ENCODE measurements around the gene UBE2Q1.
A peak's percentile ranks its signal among the peaks of the same experiment; 100 is the strongest.

The UBE2Q1 gene

GRCh38 chr1:154521695-154522094, 36.8 kb downstream of the UBE2Q1 start:
- H3K27me3 ChIP-seq (replicated peaks) = peaks cover 11% of the 10 kb centered on the region
- no peaks in the 10 kb centered on the region for H3K36me3 ChIP-seq (replicated peaks)
- H3K4me3 ChIP-seq (ENCODE audit: low read depth, low read length) = no peak overlapping the region
- in situ Hi-C loops (cut with HindIII; ENCODE audit: low pct_ligation_motif_present, low sequenced_read_pairs) = no loop called here
- TF ChIP-seq CTCF (IDR thresholded peaks at IDR 0.05; ENCODE audit: low read depth, low read length, missing control alignments) = no peak
- DNase-seq = no peak
- no peak overlapping the region for H3K27ac ChIP-seq

GRCh38 chr1:154520333-154520732, 38.1 kb downstream of the UBE2Q1 start:
- DNase-seq = peak; percentile 13
- Histone ChIP-seq H3K36me3 (replicated peaks) (no peaks in the 10 kb centered on the region), H3K27ac (no peak overlapping the region), H3K27me3 (replicated peaks) (peaks cover 11% of the 10 kb centered on the region), H3K4me3 (ENCODE audit: low read depth, low read length) (no peak overlapping the region)
- in situ Hi-C loops (cut with HindIII; ENCODE audit: low pct_ligation_motif_present, low sequenced_read_pairs) = no loop called here
- TF ChIP-seq CTCF (IDR thresholded peaks at IDR 0.05; ENCODE audit: low read depth, low read length, missing control alignments) = no peak

GRCh38 chr1:154519591-154519991, 38.9 kb downstream of the UBE2Q1 start:
- H3K36me3 ChIP-seq (replicated peaks) = no peaks in the 10 kb centered on the region
- H3K4me3 ChIP-seq (ENCODE audit: low read depth, low read length) = no peak overlapping the region
- no peak for DNase-seq
- TF ChIP-seq CTCF (IDR thresholded peaks at IDR 0.05; ENCODE audit: low read depth, low read length, missing control alignments) = no peak
- in situ Hi-C loops (cut with HindIII; ENCODE audit: low pct_ligation_motif_present, low sequenced_read_pairs) = no loop called here
- no peak overlapping the region for H3K27ac ChIP-seq
- H3K27me3 ChIP-seq (replicated peaks) = peaks cover 11% of the 10 kb centered on the region

- Histone ChIP-seq H3K36me3 (replicated peaks) (no peaks in the 10 kb centered on the region), H3K27ac (no peak overlapping the region), H3K4me3 (ENCODE audit: low read depth, low read length) (no peak overlapping the region), H3K27me3 (replicated peaks) (peaks cover 11% of the 10 kb centered on the region)
- no peak for TF ChIP-seq CTCF (IDR thresholded peaks at IDR 0.05; ENCODE audit: low read depth, low read length, missing control alignments)
- no peak for DNase-seq
- in situ Hi-C loops (cut with HindIII; ENCODE audit: low pct_ligation_motif_present, low sequenced_read_pairs) = no loop called here
Measured at GRCh38 chr1:154517661-154518060, 40.8 kb downstream of the UBE2Q1 start.

GRCh38 chr1:154514066-154514553, 44.4 kb downstream of the UBE2Q1 start:
- no peak for DNase-seq
- Histone ChIP-seq H3K27me3 (replicated peaks) (peaks cover 6% of the 10 kb centered on the region), H3K27ac (no peak overlapping the region), H3K36me3 (replicated peaks) (no peaks in the 10 kb centered on the region), H3K4me3 (ENCODE audit: low read depth, low read length) (no peak overlapping the region)
- in situ Hi-C loops (cut with HindIII; ENCODE audit: low pct_ligation_motif_present, low sequenced_read_pairs) = no loop called here
- TF ChIP-seq CTCF (IDR thresholded peaks at IDR 0.05; ENCODE audit: low read depth, low read length, missing control alignments) = no peak

- no peak for TF ChIP-seq CTCF (IDR thresholded peaks at IDR 0.05; ENCODE audit: low read depth, low read length, missing control alignments)
- in situ Hi-C loops (cut with HindIII; ENCODE audit: low pct_ligation_motif_present, low sequenced_read_pairs) = no loop called here
- H3K27me3 ChIP-seq (replicated peaks) = peaks cover 16% of the 10 kb centered on the region
- no peaks in the 10 kb centered on the region for H3K36me3 ChIP-seq (replicated peaks)
- no peak overlapping the region for H3K4me3 ChIP-seq (ENCODE audit: low read depth, low read length)
- no peak overlapping the region for H3K27ac ChIP-seq
- no peak for DNase-seq
Measured at GRCh38 chr1:154512760-154513159, 45.7 kb downstream of the UBE2Q1 start.

All from brain microvascular endothelial cell (primary cell).